Suprapubic skin (tissue), 4 donors: ENCODE data around the gene OR51B6.

Experiments
- CTCF ChIP-seq, 2 donors: fragments of 200-600 bp in 1 of 2; fragments of 450-650 bp in 1 of 2; sonication (generic) in 1 of 2; IDR thresholded peaks; one replicate each; pipeline ENCODE4 v1.5.1; 2016 to 2019; ENCODE audit warnings: antibody characterized with exemption in 2 of 2, mild to moderate bottlenecking in 1 of 2, moderate library complexity in 1 of 2
- EP300 ChIP-seq: sonication (generic); formaldehyde crosslinking; IDR thresholded peaks from one replicate; pipeline ENCODE4 v1.6.1; 2017; ENCODE audit warnings: antibody characterized with exemption
- POLR2A ChIP-seq, 2 donors: fragments of 450-650 bp; IDR thresholded peaks; one replicate each; pipeline ENCODE4 v1.6.1; 2017; ENCODE audit warnings: antibody characterized with exemption in 2 of 2, mild to moderate bottlenecking in 2 of 2, moderate library complexity in 2 of 2
- POLR2AphosphoS5 ChIP-seq, 3 donors: sonication (generic); formaldehyde crosslinking; IDR thresholded peaks; one replicate each; pipeline ENCODE4 v1.6.1; 2017; ENCODE audit warnings: antibody characterized with exemption in 3 of 3

- TF ChIP-seq POLR2AphosphoS5 (IDR thresholded peaks at IDR 0.05) (no peak), POLR2A (IDR thresholded peaks at IDR 0.05) (no peak), CTCF (IDR thresholded peaks at IDR 0.05) (no peak), EP300 (no peak)
Observed at GRCh38 chr11:5383576-5383975, 32.3 kb downstream of the OR51B6 start, which contains the start of gene OR51M1.
